Peyer's patch (tissue), 4 donors: ENCODE data around the gene PREP.

Experiments used
- CTCF ChIP-seq, 6 experiments: fragments of 450-650 bp in 4 of 6; fragments of 200-600 bp in 2 of 6; sonication (generic) in 1 of 6; IDR thresholded peaks; one replicate each; pipeline ENCODE4 v1.5.1; 2017 to 2019; ENCODE audit warnings: antibody characterized with exemption in 6 of 6, mild to moderate bottlenecking in 3 of 6, moderate library complexity in 1 of 6
- POLR2A ChIP-seq, 2 donors: fragments of 450-650 bp; IDR thresholded peaks; one replicate each; pipeline ENCODE4 v1.5.1; 2017; ENCODE audit warnings: antibody characterized with exemption in 2 of 2, mild to moderate bottlenecking in 2 of 2, moderate library complexity in 2 of 2

GRCh38 chr6:105250533-105250932, 152.3 kb downstream of the PREP start:
- TF ChIP-seq CTCF (IDR thresholded peaks at IDR 0.05) = no peak
- no peak for TF ChIP-seq POLR2A (IDR thresholded peaks at IDR 0.05)
